WTC11 (cell line): Measurements from ENCODE around the gene ZNF467.

ENCODE experiments used
- CTCF ChIP-seq: fragments of 200-600 bp; IDR thresholded peaks from 2 replicates; pipeline ENCODE4 v1.8.0; 2022; ENCODE audit warnings: antibody characterized with exemption
- JUN ChIP-seq: sonication (generic); formaldehyde crosslinking; IDR thresholded peaks from 2 replicates; pipeline ENCODE4 v1.8.0; 2023; ENCODE audit warnings: mild to moderate bottlenecking, missing genetic modification reagents
- TF ChIP-seq, protein P1 (sequence below): sonication (generic); formaldehyde crosslinking; IDR thresholded peaks from 2 replicates; pipeline ENCODE4 v1.8.1; 2023; ENCODE audit warnings: mild to moderate bottlenecking, missing genetic modification reagents, borderline replicate concordance
- TF ChIP-seq, protein P2 (sequence below): sonication (generic); formaldehyde crosslinking; IDR thresholded peaks from 2 replicates; pipeline ENCODE4 v1.8.1; 2022; ENCODE audit warnings: mild to moderate bottlenecking, missing genetic modification reagents, moderate library complexity, borderline replicate concordance

DNA sequence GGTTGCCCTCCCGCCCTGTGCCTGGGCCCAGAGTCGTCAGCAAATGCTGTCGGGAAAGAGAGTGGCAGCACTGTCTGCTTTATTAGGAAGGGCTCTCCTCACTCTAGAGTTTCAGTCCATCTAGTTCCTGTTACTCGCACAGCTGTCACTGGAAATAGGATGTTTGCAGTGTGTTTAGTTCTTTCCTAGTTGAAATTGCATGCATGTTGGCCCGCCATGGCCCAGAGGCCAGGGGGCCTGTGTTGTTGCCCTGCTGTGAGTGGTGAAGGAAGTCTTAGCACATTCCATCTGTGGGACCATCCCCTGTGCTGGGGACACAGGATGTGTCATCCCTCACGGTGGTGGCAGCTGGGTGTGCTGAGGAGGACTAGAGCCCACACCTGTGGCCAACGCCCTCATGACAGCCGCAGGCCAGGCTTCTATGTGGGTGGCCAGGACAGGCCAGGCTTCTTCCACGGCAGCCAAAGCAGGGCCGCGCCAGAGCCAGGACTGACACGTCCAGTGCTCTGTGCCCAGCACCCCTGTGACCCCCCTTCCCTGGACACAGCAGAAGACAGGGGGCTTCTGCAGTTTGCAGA is 45.4 kb downstream of the ZNF467 start:
- TF ChIP-seq CTCF (no peak), JUN (CRISPR knock-in tag) (no peak)
- TF ChIP-seq, protein P1, sequence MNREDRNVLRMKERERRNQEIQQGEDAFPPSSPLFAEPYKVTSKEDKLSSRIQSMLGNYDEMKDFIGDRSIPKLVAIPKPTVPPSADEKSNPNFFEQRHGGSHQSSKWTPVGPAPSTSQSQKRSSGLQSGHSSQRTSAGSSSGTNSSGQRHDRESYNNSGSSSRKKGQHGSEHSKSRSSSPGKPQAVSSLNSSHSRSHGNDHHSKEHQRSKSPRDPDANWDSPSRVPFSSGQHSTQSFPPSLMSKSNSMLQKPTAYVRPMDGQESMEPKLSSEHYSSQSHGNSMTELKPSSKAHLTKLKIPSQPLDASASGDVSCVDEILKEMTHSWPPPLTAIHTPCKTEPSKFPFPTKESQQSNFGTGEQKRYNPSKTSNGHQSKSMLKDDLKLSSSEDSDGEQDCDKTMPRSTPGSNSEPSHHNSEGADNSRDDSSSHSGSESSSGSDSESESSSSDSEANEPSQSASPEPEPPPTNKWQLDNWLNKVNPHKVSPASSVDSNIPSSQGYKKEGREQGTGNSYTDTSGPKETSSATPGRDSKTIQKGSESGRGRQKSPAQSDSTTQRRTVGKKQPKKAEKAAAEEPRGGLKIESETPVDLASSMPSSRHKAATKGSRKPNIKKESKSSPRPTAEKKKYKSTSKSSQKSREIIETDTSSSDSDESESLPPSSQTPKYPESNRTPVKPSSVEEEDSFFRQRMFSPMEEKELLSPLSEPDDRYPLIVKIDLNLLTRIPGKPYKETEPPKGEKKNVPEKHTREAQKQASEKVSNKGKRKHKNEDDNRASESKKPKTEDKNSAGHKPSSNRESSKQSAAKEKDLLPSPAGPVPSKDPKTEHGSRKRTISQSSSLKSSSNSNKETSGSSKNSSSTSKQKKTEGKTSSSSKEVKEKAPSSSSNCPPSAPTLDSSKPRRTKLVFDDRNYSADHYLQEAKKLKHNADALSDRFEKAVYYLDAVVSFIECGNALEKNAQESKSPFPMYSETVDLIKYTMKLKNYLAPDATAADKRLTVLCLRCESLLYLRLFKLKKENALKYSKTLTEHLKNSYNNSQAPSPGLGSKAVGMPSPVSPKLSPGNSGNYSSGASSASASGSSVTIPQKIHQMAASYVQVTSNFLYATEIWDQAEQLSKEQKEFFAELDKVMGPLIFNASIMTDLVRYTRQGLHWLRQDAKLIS: no peak
- TF ChIP-seq, protein P2, sequence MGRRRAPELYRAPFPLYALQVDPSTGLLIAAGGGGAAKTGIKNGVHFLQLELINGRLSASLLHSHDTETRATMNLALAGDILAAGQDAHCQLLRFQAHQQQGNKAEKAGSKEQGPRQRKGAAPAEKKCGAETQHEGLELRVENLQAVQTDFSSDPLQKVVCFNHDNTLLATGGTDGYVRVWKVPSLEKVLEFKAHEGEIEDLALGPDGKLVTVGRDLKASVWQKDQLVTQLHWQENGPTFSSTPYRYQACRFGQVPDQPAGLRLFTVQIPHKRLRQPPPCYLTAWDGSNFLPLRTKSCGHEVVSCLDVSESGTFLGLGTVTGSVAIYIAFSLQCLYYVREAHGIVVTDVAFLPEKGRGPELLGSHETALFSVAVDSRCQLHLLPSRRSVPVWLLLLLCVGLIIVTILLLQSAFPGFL (CRISPR knock-in tag): no peak
